ENCODE results near the gene RNU5D-1. TPM values are rescaled to one million over a fixed set of nuclear protein-coding genes. Genes with fewer than 3 reads are reported as not detected.

The RNU5D-1 gene
- total and polyA plus RNA-seq, 10 donors = not detected

DNA sequence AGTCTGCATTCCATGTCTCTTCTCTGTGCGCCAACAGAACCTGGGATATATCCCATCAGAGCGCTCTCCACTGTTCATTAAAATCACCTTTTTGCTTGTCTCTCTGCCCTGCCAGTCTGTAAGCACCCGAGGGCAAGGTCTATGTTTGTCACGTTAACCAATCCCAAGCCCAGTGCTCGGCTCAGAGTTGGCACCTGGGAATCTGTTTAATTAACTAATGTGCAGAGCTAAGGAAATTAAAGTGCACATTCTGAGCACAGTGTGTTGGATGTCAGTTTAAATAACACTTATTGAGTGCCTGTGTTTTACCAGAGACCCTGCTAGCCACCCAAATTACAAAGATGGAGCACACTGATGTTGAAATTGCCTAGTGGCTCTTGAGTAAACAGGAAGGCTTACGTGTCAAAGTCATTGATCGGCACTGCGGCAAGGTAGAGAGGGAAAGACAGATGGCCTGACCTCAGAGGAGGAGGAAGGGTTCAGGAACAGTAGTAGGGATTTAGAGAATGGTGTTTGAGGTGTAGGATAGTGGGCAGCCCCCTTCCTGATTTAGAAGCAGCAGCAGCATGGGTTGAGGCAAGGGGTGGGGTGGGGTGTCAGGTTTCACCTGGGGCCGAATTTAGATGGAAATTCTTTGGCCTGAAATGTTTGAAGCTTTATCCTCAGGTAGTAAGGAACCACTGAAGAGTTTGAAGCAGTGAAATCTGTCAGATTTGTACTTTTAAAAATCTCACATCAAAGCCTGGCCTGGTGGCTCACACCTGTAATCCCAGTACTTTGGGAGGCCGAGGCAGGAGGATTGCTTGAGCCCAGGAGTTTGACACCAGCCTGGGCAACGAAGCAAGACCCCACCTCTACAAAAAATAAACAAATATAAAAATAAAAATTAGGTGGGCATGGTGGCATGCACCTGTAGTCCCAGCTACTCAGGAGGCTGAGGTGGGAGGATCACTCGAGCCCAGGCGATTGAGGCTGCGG lies 48.8 kb downstream of the RNU5D-1 start:
- Histone ChIP-seq H3K27ac (peak overlapping the region in 2 of 8 donors; percentile 3 to 51), H3K4me1 (peaks cover under 1 to 30% (median 8%) of the 10 kb centered on the region in 6 donors), H3K36me3 (no peaks in the 10 kb centered on the region), H3K9me3 (no peaks in the 10 kb centered on the region), H3K27me3 (replicated peaks in 1 of 7) (no peaks in the 10 kb centered on the region), H3K4me3 (no peak overlapping the region)
- intact Hi-C loops (cut with DNase I; ENCODE audit: low total_unique reads) = no loop called here
- TF ChIP-seq POLR2A (IDR thresholded peaks at IDR 0.05) (no peak), POLR2AphosphoS5 (IDR thresholded peaks at IDR 0.05) (no peak)
- TF ChIP-seq, protein P1, sequence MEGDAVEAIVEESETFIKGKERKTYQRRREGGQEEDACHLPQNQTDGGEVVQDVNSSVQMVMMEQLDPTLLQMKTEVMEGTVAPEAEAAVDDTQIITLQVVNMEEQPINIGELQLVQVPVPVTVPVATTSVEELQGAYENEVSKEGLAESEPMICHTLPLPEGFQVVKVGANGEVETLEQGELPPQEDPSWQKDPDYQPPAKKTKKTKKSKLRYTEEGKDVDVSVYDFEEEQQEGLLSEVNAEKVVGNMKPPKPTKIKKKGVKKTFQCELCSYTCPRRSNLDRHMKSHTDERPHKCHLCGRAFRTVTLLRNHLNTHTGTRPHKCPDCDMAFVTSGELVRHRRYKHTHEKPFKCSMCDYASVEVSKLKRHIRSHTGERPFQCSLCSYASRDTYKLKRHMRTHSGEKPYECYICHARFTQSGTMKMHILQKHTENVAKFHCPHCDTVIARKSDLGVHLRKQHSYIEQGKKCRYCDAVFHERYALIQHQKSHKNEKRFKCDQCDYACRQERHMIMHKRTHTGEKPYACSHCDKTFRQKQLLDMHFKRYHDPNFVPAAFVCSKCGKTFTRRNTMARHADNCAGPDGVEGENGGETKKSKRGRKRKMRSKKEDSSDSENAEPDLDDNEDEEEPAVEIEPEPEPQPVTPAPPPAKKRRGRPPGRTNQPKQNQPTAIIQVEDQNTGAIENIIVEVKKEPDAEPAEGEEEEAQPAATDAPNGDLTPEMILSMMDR (IDR thresholded peaks at IDR 0.05 in 8 of 11, conservative IDR thresholded peaks at IDR 0.05 in 3 of 11) = no peak
- 79 to 91% (median 84%) methylated on average over 14 of the region's 14 CpGs for WGBS, 5 donors
- peak; percentile 25 for DNase-seq

Small RNAs within 50 kb of the gene (small RNA-seq; reads per million reads assigned to genes)
- gene RNU5D-1 (1.7 to 8.9 (median 3.4) reads per million in 4 donors), gene RNU5F-1 (1.2 to 4.4 (median 2.0) reads per million in 4 donors), gene SNORD38A (511 to 743 (median 539) reads per million in 4 donors), gene SNORD38B (0 reads per million in 4 donors), gene SNORD46 (2,579 to 3,281 (median 3,146) reads per million in 4 donors), gene SNORD55 (0 reads per million in 4 donors)

Other genes starting within 250 kb of the RNU5D-1 start
- 1 to 10 TPM; 4.3 to 7.5 (median 5.4) TPM for gene TMEM53, start 56.7 kb downstream of the RNU5D-1 start, total RNA-seq
- 1 to 10 TPM; 4.9 to 5.7 (median 5.5) TPM for gene TMEM53, start 56.7 kb downstream of the RNU5D-1 start, polyA plus RNA-seq
- 10 to 100 TPM; 12.2 to 24.7 (median 16.2) TPM for gene ARMH1, start 56.5 kb downstream of the RNU5D-1 start, total RNA-seq
- 10 to 100 TPM; 43.9 to 86.0 (median 77.4) TPM for gene ARMH1, start 56.5 kb downstream of the RNU5D-1 start, polyA plus RNA-seq
- 1 to 10 TPM; 1.6 to 6.6 (median 5.0) TPM for gene KIF2C, start 8.7 kb upstream of the RNU5D-1 start, total RNA-seq
- gene KIF2C, start 8.7 kb upstream of the RNU5D-1 start, polyA plus RNA-seq = 1 to 10 TPM; 1.4 to 7.6 (median 2.9) TPM
- gene RPS8, start 44.4 kb upstream of the RNU5D-1 start, total RNA-seq = 1,000 to 10,000 TPM; 1,626 to 2,405 (median 2,159) TPM
- 1,000 to 10,000 TPM; 4,436 to 6,194 (median 5,972) TPM for gene RPS8, start 44.4 kb upstream of the RNU5D-1 start, polyA plus RNA-seq
- gene BEST4, start 57.0 kb upstream of the RNU5D-1 start, total RNA-seq = under 1 TPM in 4 of 7 donors, not detected in 3; 0.16 to 0.61 (median 0.30) TPM
- under 1 TPM; 0.32 to 0.89 (median 0.80) TPM for gene BEST4, start 57.0 kb upstream of the RNU5D-1 start, polyA plus RNA-seq
- gene PLK3, start 69.2 kb upstream of the RNU5D-1 start, total RNA-seq = 10 to 100 TPM; 22.0 to 51.7 (median 33.1) TPM
- gene PLK3, start 69.2 kb upstream of the RNU5D-1 start, polyA plus RNA-seq = 10 to 100 TPM; 14.7 to 24.6 (median 24.3) TPM
- gene DYNLT4, start 76.2 kb upstream of the RNU5D-1 start, total RNA-seq = 1 to 10 TPM in 2 of 7 donors, under 1 TPM in 2, not detected in 3; 0.82 to 2.1 (median 1.1) TPM
- gene DYNLT4, start 76.2 kb upstream of the RNU5D-1 start, polyA plus RNA-seq = under 1 TPM; 0.15 to 0.58 (median 0.22) TPM
- 10 to 100 TPM in 1 of 7 donors, 1 to 10 TPM in 6; 2.8 to 11.9 (median 7.3) TPM for gene BTBD19, start 77.4 kb upstream of the RNU5D-1 start, total RNA-seq
- gene BTBD19, start 77.4 kb upstream of the RNU5D-1 start, polyA plus RNA-seq = 1 to 10 TPM in 2 of 3 donors, under 1 TPM in 1; 0.73 to 5.5 (median 1.1) TPM
- 1 to 10 TPM; 1.0 to 1.5 (median 1.2) TPM for gene PTCH2, start 112.1 kb upstream of the RNU5D-1 start, total RNA-seq
- gene PTCH2, start 112.1 kb upstream of the RNU5D-1 start, polyA plus RNA-seq = 1 to 10 TPM in 2 of 3 donors, under 1 TPM in 1; 0.56 to 1.6 (median 1.3) TPM

Data from spleen (tissue), 11 donors.